A549 treated with AZD9567 at 1 μM for 4 hours (cell line): ENCODE measurements around the gene TRAK2. TPM values are rescaled to one million over a fixed set of nuclear protein-coding genes. Genes with fewer than 3 reads are reported as not detected.

Source experiments
- total RNA-seq: library from RNA; stranded (reverse); fragments of 200-300 nt; extraction: Qiagen RNA extraction; gene quantifications from 5 replicates; pipeline ENCODE4 v1.2.3, GENCODE V29; 2022; ENCODE audit not compliant: insufficient read depth

The TRAK2 gene
- total RNA-seq: 12.0 to 16.8 TPM (median 14.8 TPM) in 5 replicates

GRCh38 chr2:201451292-201452057 lies at the start of gene TRAK2, which contains the start of gene STRADB:
TRAK2 (minus strand) TSS chr2:201451458; CDS start chr2:201420507, 30,951 bp downstream.
STRADB (plus strand) TSS chr2:201451740; CDS start chr2:201454841, 3,101 bp downstream.

GRCh38 chr2:201357221-201357620 lies 94.0 kb downstream of the TRAK2 start, which contains the start of gene FLACC1:
FLACC1 (minus strand) TSS chr2:201357345; CDS start chr2:201351404, 5,941 bp downstream.

Other genes starting within 250 kb of the TRAK2 start
- 27.3 to 37.5 TPM (median 31.8 TPM) in 5 replicates for gene CASP8, start 190.9 kb downstream of the TRAK2 start, total RNA-seq
- gene FLACC1, start 94.1 kb downstream of the TRAK2 start, total RNA-seq: 0.12 to 0.16 TPM (median 0.15 TPM) in 3 of 5 replicates, not detected in the others
- gene STRADB, start 282 bp upstream of the TRAK2 start, total RNA-seq: 21.7 to 49.2 TPM (median 24.5 TPM) in 5 replicates
- 17.9 to 27.4 TPM (median 19.0 TPM) in 5 replicates for gene TMEM237, start 192.0 kb upstream of the TRAK2 start, total RNA-seq
- gene MPP4, start 247.2 kb upstream of the TRAK2 start, total RNA-seq: 0.03 to 0.11 TPM (median 0.07 TPM) in 4 of 5 replicates, not detected in the other